ENCODE results near the gene TMPRSS7. TPM values are rescaled to one million over a fixed set of nuclear protein-coding genes. Genes with fewer than 3 reads are reported as not detected.

Gene TMPRSS7
- total RNA-seq, 1 donor from 2014 or later, result not detected

DNA sequence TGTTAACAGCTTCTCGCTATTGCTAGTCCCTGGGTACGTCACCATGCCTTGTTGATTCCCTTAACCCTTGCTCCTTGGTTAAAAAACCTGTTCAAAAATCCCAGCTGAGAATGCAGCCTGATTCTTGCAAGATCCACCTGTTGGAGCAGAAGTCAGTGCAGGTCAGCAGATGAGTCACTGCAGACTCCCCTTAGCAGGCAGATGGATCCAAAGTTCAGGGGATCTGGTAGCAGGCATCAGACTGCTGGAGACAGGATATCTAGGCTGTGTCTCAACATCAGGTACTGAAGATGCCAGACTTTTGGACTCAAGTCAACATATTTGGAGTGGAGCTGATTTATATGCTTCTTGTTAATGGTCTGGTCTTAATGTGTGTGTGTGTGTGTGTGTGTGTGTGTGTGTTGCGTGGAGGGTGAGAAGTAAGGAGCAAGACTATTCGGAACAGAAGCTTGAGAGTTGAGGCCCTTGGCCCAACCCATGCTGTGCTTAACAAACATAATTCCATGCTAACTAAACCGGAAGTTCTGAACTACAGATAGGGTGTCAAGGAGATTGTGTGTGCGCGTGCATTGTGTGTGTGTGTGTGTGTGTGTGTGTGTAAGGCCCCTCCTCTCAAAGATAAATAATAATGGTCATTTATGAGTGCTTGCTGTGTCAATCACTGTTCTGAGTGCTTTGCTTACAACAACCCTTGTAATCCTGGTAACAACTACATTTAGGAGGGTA is 50.6 kb downstream of the TMPRSS7 start:
- no peaks in the 10 kb centered on the region for H3K27me3 ChIP-seq
- H3K27ac ChIP-seq, result no peak overlapping the region
- no peak for DNase-seq (ENCODE audit: low spot score in 2 of 2)
- H3K4me3 ChIP-seq, result no peak overlapping the region
- peaks cover 0 to 15% of the 10 kb centered on the region in 2 donors for H3K4me1 ChIP-seq
- no peaks in the 10 kb centered on the region for H3K36me3 ChIP-seq
- TF ChIP-seq, protein P1, sequence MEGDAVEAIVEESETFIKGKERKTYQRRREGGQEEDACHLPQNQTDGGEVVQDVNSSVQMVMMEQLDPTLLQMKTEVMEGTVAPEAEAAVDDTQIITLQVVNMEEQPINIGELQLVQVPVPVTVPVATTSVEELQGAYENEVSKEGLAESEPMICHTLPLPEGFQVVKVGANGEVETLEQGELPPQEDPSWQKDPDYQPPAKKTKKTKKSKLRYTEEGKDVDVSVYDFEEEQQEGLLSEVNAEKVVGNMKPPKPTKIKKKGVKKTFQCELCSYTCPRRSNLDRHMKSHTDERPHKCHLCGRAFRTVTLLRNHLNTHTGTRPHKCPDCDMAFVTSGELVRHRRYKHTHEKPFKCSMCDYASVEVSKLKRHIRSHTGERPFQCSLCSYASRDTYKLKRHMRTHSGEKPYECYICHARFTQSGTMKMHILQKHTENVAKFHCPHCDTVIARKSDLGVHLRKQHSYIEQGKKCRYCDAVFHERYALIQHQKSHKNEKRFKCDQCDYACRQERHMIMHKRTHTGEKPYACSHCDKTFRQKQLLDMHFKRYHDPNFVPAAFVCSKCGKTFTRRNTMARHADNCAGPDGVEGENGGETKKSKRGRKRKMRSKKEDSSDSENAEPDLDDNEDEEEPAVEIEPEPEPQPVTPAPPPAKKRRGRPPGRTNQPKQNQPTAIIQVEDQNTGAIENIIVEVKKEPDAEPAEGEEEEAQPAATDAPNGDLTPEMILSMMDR (IDR thresholded peaks at IDR 0.05), result no peak
- intact Hi-C loops (cut with DNase I), result loop anchor here (5.0 to 10.0 kb wide), 2 partner anchors 220 to 1127 kb away; partner anchors contain the start of gene BOC
- H3K9me3 ChIP-seq, result no peaks in the 10 kb centered on the region

DNA sequence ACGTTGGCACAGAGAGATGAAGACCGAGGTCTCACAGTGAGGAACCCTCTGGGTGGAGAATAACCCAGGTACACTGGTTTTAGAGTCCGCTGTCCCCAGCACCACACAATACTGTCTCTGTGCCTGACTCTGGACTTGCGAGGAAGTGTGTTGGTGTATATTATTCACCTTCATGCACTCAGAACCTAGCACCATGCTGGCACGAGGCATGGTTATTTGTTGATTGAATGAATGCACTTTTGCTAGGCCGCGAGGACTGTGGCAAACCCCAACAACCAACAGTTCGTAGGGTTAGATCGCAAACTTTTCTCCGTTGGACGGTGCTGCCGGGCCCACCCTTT is 51.2 kb downstream of the TMPRSS7 start:
- intact Hi-C loops (cut with DNase I), result loop anchor here (5.0 to 10.0 kb wide), 2 partner anchors 221 to 1127 kb away; partner anchors contain the start of gene BOC
- Histone ChIP-seq H3K27me3 (no peaks in the 10 kb centered on the region), H3K4me1 (peaks cover 0 to 15% of the 10 kb centered on the region in 2 donors), H3K27ac (peak overlapping the region; percentile 60 to 74), H3K4me3 (peak overlapping the region; percentile 74 to 88), H3K36me3 (no peaks in the 10 kb centered on the region), H3K9me3 (no peaks in the 10 kb centered on the region)
- TF ChIP-seq, protein P1 (IDR thresholded peaks at IDR 0.05), result no peak
- DNase-seq (ENCODE audit: low spot score in 2 of 2), result no peak

DNA sequence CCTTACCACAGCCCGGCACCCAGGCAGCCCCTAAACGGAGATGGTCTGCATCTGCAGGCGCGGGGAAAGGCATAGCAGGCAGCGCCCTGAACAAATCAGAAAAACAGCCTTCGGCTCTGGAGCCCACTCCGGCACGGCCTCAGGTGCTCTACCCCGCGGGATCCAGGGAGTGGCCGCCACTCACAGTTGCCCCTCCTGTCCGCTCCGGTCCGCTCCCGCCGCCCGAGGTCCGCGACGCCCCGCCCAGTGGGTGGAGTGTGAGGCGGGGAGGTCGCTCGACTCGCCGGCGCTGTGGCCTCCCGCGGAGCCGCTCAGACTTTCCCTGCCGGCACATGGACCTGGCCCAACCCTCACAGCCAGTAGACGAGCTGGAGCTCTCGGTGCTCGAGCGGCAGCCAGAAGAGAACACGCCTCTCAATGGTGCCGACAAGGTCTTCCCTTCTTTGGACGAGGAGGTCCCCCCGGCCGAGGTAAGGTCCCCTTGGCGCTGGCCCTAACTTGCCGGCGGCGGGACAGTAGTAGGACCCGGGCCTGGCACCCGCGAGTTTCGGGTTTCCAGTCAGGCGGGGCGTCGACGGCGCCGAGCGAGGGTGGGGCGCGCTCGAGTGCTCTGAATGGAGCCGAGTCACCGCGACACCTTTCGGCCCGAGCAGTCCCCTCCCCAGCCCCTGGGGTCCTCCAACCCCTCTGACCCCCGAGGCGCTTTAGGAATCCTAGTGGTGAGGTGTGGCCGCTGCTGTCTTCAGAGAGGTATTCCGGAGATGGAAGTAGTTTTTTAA is 51.7 kb downstream of the TMPRSS7 start, which contains the start of gene C3orf52:
Gene C3orf52 (plus strand): TSS at position 314 of the 779 bp plus-strand sequence. CDS start 19 bp downstream, at position 333.
- no peaks in the 10 kb centered on the region for H3K9me3 ChIP-seq
- peak within 1 kb of the TSS; percentile 74 to 88 for H3K4me3 ChIP-seq
- no peaks in the 10 kb centered on the region for H3K27me3 ChIP-seq
- no peaks in the 10 kb centered on the region for H3K36me3 ChIP-seq
- DNase-seq (ENCODE audit: low spot score in 2 of 2), result peak; percentile 49 to 89
- peak within 1 kb of the TSS; percentile 60 to 74 for H3K27ac ChIP-seq
- intact Hi-C loops (cut with DNase I), result loop anchor here (5.0 to 10.0 kb wide), 2 partner anchors 221 to 1126 kb away; partner anchors contain the start of gene BOC
- peaks cover 0 to 15% of the 10 kb centered on the region in 2 donors for H3K4me1 ChIP-seq
- TF ChIP-seq, protein P1 (IDR thresholded peaks at IDR 0.05), result no peak

DNA sequence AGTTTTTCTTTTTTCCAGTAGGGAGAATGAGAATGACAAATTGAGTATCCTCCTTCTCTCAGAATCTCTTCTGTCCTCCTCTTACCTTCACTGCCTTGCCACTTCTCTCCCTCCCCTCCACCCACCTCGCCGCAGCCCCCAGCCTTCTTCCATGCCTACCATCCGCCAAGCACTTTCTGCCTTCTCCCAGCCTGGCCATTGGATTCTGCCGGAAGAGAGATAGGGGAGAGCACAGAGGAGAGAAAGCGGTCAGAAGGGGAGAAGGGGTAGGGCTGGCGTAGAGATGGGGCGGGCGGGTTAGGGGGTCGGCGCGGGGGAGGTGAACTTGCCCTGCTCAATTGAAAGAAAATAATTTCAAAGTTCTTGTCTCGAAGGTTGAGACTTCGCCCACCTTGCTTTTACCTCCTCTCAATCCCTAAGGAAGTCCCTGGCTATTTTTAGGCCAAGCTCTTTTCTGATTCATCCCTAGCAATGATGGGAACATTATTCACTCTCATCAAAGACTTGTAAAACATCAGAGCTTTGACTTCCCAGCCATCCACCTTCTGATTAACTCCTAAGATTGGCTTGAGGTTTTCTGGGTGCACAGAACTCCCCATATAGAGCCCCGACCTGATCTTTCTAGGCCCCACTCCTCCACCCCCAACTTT is 52.5 kb downstream of the TMPRSS7 start:
- TF ChIP-seq, protein P1 (IDR thresholded peaks at IDR 0.05), result no peak
- intact Hi-C loops (cut with DNase I), result loop anchor here (5.0 to 10.0 kb wide), 2 partner anchors 222 to 1125 kb away; partner anchors contain the start of gene BOC
- Histone ChIP-seq H3K4me3 (peak overlapping the region; percentile 74 to 88), H3K36me3 (no peaks in the 10 kb centered on the region), H3K9me3 (no peaks in the 10 kb centered on the region), H3K27ac (peak overlapping the region; percentile 60 to 74), H3K4me1 (peaks cover 0 to 15% of the 10 kb centered on the region in 2 donors), H3K27me3 (no peaks in the 10 kb centered on the region)
- DNase-seq (ENCODE audit: low spot score in 2 of 2), result no peak

DNA sequence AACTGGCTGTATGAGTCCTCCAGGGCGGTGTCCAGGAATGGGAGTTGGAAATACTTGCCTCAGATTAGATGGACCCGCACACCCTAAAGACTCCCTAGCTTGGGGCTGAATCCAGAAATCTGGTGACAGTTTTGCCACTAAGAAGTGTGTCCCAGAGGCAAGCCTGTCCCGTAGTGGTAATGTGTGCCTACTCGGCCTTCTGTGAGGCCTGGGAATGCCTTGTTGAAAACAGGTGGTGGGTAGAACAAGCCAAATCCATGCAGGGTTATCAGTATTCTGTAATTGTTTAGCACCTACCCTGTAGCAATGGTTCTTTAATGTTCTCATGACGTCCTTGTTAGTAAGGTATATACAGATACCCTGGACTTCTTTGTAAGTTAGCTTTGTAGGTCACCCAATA is 53.2 kb downstream of the TMPRSS7 start:
- H3K4me1 ChIP-seq, result peaks cover 0 to 15% of the 10 kb centered on the region in 2 donors
- no peak for DNase-seq (ENCODE audit: low spot score in 2 of 2)
- peak overlapping the region in 1 of 2 donors; percentile 21 for H3K27ac ChIP-seq
- H3K36me3 ChIP-seq, result no peaks in the 10 kb centered on the region
- intact Hi-C loops (cut with DNase I), result loop anchor here (5.0 to 10.0 kb wide), 2 partner anchors 223 to 1125 kb away; partner anchors contain the start of gene BOC
- TF ChIP-seq, protein P1 (IDR thresholded peaks at IDR 0.05), result no peak
- no peaks in the 10 kb centered on the region for H3K9me3 ChIP-seq
- H3K27me3 ChIP-seq, result no peaks in the 10 kb centered on the region
- peak overlapping the region; percentile 21 to 88 for H3K4me3 ChIP-seq

All from ascending aorta (tissue), 2 donors.